Vagina (tissue), 2 donors: Measurements from ENCODE around the gene ANGPTL5. TPM values are rescaled to one million over a fixed set of nuclear protein-coding genes. Genes with fewer than 3 reads are reported as not detected.

Source experiments
- DNase-seq, 2 donors: peaks; one replicate each; pipeline ENCODE4 v3.0.0-alpha.2; 2017; ENCODE audit errors: extremely low spot score in 2 of 2
- H3K27ac ChIP-seq: fragments of 200-600 bp; sonication (generic); one replicate; pipeline ENCODE4 v1.5.1; 2019
- H3K27me3 ChIP-seq: fragments of 200-600 bp; sonication (generic); one replicate; pipeline ENCODE4 v1.5.1; 2019
- H3K36me3 ChIP-seq, 2 donors: fragments of 200-600 bp; sonication (generic); one replicate each; pipeline ENCODE4 v1.5.1; 2017 to 2019
- H3K4me1 ChIP-seq: fragments of 200-600 bp; sonication (generic); one replicate; pipeline ENCODE4 v1.5.1; 2019
- H3K4me3 ChIP-seq, 2 donors: fragments of 200-600 bp; sonication (generic); 1 replicate in 1 of 2; 2 replicates in 1 of 2; pipeline ENCODE4 v1.5.1; 2016 to 2019
- H3K9me3 ChIP-seq: fragments of 200-600 bp; sonication (generic); one replicate; pipeline ENCODE4 v1.5.1; 2019
- CTCF ChIP-seq, 3 experiments: fragments of 450-650 bp in 2 of 3; fragments of 200-600 bp in 1 of 3; sonication (generic) in 1 of 3; IDR thresholded peaks; one replicate each; pipeline ENCODE4 v1.5.1; 2017 to 2019; ENCODE audit warnings: antibody characterized with exemption in 3 of 3, mild to moderate bottlenecking in 2 of 3, moderate library complexity in 2 of 3
- POLR2A ChIP-seq, 2 donors: fragments of 450-650 bp; IDR thresholded peaks; one replicate each; pipeline ENCODE4 v1.6.1; 2017; ENCODE audit warnings: antibody characterized with exemption in 2 of 2, mild to moderate bottlenecking in 2 of 2, moderate library complexity in 2 of 2
- POLR2AphosphoS5 ChIP-seq, 2 donors: sonication (generic); formaldehyde crosslinking; IDR thresholded peaks; one replicate each; pipeline ENCODE4 v1.9.0; 2017; ENCODE audit warnings: antibody characterized with exemption in 2 of 2, mild to moderate bottlenecking in 2 of 2, low read depth in 1 of 2; ENCODE audit not compliant: insufficient read depth in 1 of 2
- intact Hi-C: fragments of 100-400 bp; cut with DNase I; formaldehyde crosslinking; loops from one replicate; pipeline ENCODE4 v1.15.1; 2023
- total RNA-seq: library from RNA; depleted of rRNA; stranded (reverse); fragments of >200 nt; gene quantifications from one replicate; pipeline ENCODE4 v1.2.3, GENCODE V29; 2016

Gene ANGPTL5
- total RNA-seq, 1 donor from 2014 or later: not detected

GRCh38 chr11:101866619-101867491 lies 49.5 kb downstream of the ANGPTL5 start:
- no peak for TF ChIP-seq POLR2AphosphoS5 (IDR thresholded peaks at IDR 0.05; ENCODE audit: insufficient read depth in 1 of 2, low read depth in 1 of 2)
- no peak for TF ChIP-seq CTCF (IDR thresholded peaks at IDR 0.05)
- no peak for TF ChIP-seq POLR2A (IDR thresholded peaks at IDR 0.05)
- no peaks in the 10 kb centered on the region for H3K27me3 ChIP-seq
- no peaks in the 10 kb centered on the region for H3K9me3 ChIP-seq
- intact Hi-C loops: no loop called here
- H3K36me3 ChIP-seq: no peaks in the 10 kb centered on the region
- DNase-seq: no peak
- H3K4me3 ChIP-seq: no peak overlapping the region
- no peak overlapping the region for H3K27ac ChIP-seq
- H3K4me1 ChIP-seq: peaks cover 16% of the 10 kb centered on the region

- Histone ChIP-seq H3K36me3 (no peaks in the 10 kb centered on the region), H3K4me3 (no peak overlapping the region), H3K27me3 (no peaks in the 10 kb centered on the region), H3K27ac (no peak overlapping the region), H3K4me1 (peaks cover 16% of the 10 kb centered on the region), H3K9me3 (no peaks in the 10 kb centered on the region)
- intact Hi-C loops: loop anchor here (5.0 kb wide), 1 partner anchor 143 kb away; no protein-coding TSS in a partner anchor
- DNase-seq: no peak
- TF ChIP-seq POLR2AphosphoS5 (IDR thresholded peaks at IDR 0.05; ENCODE audit: insufficient read depth in 1 of 2, low read depth in 1 of 2) (no peak), CTCF (IDR thresholded peaks at IDR 0.05) (no peak), POLR2A (IDR thresholded peaks at IDR 0.05) (no peak)
Observed at GRCh38 chr11:101864098-101864497, 52.2 kb downstream of the ANGPTL5 start.

- H3K4me1 ChIP-seq: peaks cover 16% of the 10 kb centered on the region
- H3K9me3 ChIP-seq: no peaks in the 10 kb centered on the region
- H3K36me3 ChIP-seq: no peaks in the 10 kb centered on the region
- no peaks in the 10 kb centered on the region for H3K27me3 ChIP-seq
- H3K4me3 ChIP-seq: no peak overlapping the region
- TF ChIP-seq POLR2A (IDR thresholded peaks at IDR 0.05) (no peak), POLR2AphosphoS5 (IDR thresholded peaks at IDR 0.05; ENCODE audit: insufficient read depth in 1 of 2, low read depth in 1 of 2) (no peak), CTCF (IDR thresholded peaks at IDR 0.05) (no peak)
- no peak for DNase-seq
- intact Hi-C loops: loop anchor here (5.0 kb wide), 1 partner anchor 144 kb away; no protein-coding TSS in a partner anchor
- peak overlapping the region; percentile 38 for H3K27ac ChIP-seq
Observed at GRCh38 chr11:101863361-101863760, 53.0 kb downstream of the ANGPTL5 start.

GRCh38 chr11:101862391-101863233 lies 53.7 kb downstream of the ANGPTL5 start:
- peaks cover 16% of the 10 kb centered on the region for H3K4me1 ChIP-seq
- intact Hi-C loops: loop anchor here (5.0 kb wide), 1 partner anchor 145 kb away; no protein-coding TSS in a partner anchor
- H3K9me3 ChIP-seq: no peaks in the 10 kb centered on the region
- no peak for TF ChIP-seq POLR2AphosphoS5 (IDR thresholded peaks at IDR 0.05; ENCODE audit: insufficient read depth in 1 of 2, low read depth in 1 of 2)
- no peak for TF ChIP-seq CTCF (IDR thresholded peaks at IDR 0.05)
- TF ChIP-seq POLR2A (IDR thresholded peaks at IDR 0.05): no peak
- no peak overlapping the region for H3K4me3 ChIP-seq
- peak overlapping the region; percentile 38 for H3K27ac ChIP-seq
- H3K36me3 ChIP-seq: no peaks in the 10 kb centered on the region
- DNase-seq: no peak
- no peaks in the 10 kb centered on the region for H3K27me3 ChIP-seq
